RPMI8226 (cell line): Measurements from ENCODE around the gene INAVA.
A peak's percentile ranks its signal among the peaks of the same experiment; 100 is the strongest.
"Not testable (repeated sequence)": the region's sequence is repeated elsewhere in the genome, so short reads cannot be mapped to it uniquely, and the experiment has no call there.

Experiments
- DNase-seq: peaks from one replicate; pipeline ENCODE4 v3.0.0-alpha.2; 2015

The INAVA gene

DNA sequence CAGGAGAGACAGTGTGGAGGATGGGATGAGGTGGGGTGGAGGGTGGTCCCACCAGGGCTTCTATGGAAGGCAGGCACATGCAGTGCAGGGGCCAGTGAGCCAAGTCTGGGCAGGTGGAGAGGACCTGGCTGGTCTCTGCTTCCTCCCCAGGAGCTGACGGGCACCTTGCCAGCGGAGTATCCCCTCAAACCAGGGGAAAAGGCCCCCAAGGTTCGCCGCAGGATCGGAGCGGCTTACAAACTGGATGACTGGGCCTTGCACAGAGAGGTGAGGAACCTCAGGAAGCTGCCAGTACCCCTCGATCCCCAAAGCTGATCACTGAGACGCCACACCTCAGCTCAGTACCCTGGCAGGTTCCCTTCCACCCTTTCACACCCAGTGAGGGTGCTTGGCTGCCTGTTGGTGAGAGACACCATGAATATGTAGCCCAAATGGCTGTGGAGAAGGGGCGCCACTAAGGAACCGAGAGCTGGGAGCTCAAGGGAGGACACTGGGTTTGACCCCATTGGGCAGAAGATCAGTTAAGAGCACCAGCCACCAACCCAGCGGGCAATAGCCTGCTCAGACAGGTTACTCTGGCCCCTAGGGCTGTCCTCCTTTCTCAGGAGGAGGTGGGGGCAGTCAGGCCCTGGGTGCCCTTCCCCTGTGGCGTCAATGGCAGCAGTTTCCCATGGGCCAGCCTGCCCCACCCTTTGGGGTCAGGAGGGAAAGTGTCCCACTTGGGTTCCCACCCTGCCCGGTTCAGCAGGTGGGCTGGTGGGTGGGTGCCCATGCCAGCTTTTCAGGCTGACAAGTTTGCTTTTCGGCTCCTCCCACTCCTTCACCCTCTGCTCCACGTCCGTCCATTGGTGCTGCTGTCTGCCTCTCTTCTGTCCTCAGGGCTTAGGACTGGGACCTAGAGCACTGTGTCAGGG is 5.5 kb downstream of the INAVA start:
- no peak for DNase-seq

DNA sequence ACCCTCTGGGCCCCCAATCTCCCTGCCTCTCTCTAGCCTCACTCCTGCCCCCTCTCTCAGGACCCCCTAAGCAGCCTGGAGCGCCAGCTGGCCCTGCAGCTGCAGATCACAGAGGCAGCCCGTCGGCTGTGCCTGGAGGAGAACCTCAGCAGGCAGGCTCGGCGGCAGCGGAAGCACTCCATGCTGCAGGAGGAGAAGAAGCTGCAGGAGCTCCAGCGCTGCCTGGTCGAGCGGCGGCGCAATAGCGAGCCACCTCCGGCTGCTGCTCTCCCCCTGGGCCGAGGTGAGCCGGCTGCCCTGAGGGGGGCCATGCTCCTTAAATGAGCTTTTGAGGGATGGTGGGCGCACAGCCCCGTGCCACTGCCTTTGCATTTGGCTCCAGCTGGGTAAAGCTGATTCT is 6.2 kb downstream of the INAVA start:
- DNase-seq: no peak

DNA sequence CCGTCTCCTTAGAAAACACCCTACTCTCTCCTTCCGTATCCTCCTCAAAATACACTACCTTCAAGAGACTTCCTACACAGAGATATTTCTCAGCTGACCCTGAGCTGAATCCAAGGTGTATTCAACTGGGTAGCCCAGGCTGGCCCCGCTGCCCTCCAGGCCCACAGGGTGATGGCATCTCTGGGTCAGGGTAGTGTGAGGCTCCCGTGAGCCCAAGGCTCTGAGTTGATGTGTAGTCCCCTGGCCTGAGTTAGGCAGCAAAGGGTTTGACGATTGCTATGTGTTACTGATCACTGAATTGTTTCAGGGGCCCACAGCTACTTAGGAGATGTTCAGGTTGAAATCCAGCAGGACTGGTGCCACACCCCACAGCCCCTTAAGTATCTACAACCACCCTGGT is 6.7 kb downstream of the INAVA start:
- no peak for DNase-seq

- DNase-seq: no peak
Observed at GRCh38 chr1:200901796-200902444, 7.2 kb downstream of the INAVA start.

DNA sequence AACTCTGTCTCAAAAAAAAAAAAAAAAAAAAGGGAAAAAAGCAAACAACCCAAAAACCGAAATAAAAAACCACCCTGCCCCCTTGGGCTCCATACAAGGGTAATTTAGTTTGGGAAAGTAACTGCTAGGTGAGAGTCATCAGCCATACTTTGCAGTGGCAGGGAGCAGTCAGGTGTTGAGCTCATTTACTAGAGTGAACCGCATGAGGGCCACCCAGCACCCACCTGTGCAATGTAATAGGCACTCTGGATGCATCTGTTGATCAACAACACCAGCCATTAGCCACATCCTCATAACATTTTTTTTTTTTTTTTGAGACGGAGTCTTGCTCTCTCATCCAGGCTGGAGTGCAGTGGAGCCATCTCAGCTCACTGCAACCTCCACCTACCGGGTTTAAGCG is 9.1 kb downstream of the INAVA start:
- DNase-seq: no peak

GRCh38 chr1:200904772-200905171 is 10.1 kb downstream of the INAVA start:
- DNase-seq: no peak

DNA sequence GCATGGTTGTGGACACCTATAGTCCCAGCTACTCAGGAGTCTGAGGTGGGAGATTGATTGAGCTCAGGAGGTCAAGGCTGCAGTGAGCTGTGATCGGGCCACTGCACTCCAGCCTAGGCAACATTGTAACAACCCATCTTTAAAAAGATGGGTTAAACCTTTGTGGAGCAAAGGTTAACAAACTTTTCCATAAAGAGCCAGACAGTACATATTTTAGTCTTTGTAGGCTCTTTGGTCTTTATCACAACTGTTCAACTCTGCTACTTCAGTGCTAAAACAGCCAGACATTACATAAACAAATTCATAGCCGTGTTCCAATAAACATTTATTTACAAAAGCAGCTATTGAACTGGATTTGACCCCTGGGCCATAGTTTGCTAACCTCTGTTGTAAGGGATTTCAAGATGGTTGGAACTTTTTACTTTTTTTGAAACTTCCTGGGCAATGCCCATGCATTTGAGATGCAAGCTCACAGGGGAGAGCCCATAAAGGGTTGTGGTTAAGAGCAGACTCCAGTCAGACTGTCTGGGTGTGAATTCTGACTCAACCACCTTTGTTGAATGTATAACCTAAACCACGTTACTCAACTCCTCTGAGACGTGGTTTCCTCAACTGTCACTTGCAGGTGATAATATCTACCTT is 10.8 kb downstream of the INAVA start:
- DNase-seq: no peak

DNA sequence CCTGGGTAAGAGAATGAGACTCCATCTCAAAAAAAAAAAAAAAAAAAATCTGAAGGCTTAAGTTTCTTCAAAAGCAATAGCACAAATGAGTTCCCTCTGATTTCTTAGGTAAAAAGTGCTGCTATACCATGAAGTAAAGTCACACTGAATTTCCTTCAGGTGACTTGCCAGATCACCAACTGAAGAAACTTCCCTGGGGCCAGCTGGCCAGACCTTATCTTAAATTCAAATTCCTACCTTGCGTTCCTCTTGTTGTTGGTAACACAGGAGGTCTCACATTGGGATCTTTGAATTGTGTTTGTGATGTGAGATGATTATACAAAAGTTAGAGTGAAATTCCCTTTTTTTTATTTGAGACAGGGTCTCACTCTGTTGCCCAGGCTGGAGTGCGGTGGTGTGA is 11.8 kb downstream of the INAVA start:
- DNase-seq: no peak

GRCh38 chr1:200907611-200908097 is 13.0 kb downstream of the INAVA start:
- DNase-seq: no peak

GRCh38 chr1:200908191-200908868 is 13.6 kb downstream of the INAVA start:
- DNase-seq: no peak

DNA sequence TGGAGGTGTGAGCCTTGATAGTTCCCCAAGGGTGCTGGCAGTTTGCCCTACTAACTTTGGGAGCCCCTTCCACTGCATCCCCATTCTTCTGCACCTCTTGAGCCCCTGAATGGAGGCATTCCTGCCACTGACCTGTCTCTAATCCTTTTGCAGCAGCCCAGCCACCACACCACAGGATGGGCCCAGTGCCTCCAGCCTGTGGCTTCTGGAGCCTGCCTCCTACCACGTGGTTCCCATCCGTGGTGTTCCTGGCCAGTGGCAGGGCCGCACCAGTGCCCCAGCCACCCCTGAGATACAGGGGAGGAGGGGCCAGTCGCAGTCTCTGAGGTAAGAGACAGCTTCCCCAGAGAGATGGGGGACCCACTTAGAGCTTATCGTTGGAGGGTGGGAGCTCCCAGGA is 14.4 kb downstream of the INAVA start:
- no peak for DNase-seq

DNA sequence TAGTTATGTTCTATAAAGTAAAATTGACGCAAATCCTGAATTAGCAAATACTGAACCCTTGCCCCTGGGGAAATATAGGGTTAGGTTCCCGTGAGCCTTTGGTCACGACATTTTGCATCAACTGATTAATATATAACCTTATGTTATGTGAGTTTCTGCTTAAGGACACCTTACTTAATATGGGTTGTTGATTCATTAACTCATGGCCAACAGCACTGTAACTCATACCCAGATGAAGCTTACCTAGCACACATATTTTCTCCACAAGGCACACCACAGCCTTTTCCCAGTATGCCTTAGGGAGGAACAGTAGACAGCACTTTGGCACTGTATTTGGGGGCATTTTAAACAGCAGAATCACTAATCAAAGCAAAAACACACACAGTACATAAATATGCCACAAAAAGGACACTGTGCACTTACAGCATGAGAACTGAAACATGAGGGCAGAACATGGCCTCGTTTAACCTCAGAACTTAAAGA is 15.1 kb downstream of the INAVA start:
- no peak for DNase-seq

DNA sequence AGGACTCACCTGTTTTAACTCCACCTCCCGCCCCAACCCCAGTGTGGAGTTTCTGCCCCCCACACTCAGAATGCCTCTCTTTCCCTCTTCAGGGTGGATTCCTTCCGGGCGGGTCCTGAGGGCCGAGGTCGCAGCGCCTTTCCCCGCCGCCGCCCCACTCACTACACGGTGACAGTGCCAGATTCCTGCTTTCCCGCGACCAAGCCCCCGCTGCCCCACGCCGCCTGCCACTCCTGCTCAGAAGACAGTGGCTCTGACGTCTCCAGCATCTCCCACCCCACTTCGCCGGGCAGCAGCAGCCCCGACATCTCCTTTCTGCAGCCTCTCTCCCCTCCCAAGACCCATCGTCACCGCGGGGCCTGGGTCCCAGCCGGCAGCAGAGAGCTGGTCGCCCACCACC is 16.7 kb downstream of the INAVA start:
- DNase-seq: no peak

DNA sequence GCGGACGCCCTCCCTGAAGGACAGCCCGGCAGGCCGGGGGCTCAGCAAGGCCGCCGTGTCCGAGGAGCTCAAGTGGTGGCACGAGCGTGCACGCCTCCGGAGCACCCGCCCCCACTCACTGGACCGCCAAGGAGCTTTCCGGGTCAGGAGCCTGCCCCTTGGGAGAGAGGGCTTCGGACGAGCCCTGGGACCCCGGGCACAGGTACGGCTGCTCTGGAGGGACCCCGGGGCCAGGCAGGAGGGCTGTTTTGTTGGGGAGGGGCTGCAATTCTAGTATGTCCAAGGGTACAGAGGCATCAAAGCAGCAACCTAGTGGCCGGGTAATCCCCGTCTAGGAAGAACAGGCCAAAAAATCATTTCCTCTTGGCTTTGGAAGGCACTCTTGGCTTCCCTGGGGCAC is 17.2 kb downstream of the INAVA start:
- not testable (repeated sequence) for DNase-seq

- DNase-seq: no peak
Observed at GRCh38 chr1:200912737-200913407, 18.2 kb downstream of the INAVA start.

- DNase-seq: no peak
Observed at GRCh38 chr1:200916152-200916551, 21.5 kb downstream of the INAVA start.

DNA sequence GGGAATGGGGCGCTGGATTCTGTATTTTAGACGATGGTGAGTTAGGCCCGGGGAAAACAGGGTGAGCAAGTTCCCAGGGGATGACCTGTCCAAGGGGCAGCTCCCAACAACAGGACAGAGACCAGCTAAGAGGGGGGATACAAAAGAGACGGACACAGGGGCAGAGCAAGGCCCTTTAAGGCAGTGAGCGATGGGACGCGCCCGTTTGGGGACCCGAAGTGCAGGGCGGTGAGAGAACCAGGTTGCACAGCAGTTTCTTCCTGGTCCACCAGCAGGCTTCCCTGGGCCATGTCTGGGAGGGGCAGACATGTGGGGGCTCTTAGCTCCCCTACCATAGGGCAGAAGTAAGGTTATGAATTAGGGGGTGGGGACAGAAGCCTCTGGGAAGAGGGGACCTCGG is 22.0 kb downstream of the INAVA start:
- no peak for DNase-seq

- DNase-seq: peak; percentile 82
Observed at GRCh38 chr1:200917291-200917817, 22.7 kb downstream of the INAVA start.

DNA sequence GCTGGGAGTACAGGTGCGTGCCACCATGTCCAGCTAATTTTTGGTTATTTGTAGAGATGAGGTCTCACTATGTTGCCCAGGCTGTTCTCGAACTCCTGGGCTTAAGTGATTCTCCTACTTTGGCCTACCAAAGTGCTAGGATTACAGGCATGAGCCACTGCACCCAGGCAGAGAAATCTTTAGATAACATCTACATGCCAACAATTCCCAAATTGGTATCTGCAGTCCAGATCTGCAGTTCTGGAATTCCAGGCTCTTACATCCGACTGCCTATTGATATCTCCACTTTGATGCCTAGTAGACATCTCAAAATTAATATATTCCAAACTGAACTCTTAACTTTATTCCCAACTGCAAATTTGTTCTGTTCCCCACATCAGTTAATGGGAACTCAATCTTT is 23.3 kb downstream of the INAVA start:
- no peak for DNase-seq

- no peak for DNase-seq
Observed at GRCh38 chr1:200919386-200919785, 24.7 kb downstream of the INAVA start.

DNA sequence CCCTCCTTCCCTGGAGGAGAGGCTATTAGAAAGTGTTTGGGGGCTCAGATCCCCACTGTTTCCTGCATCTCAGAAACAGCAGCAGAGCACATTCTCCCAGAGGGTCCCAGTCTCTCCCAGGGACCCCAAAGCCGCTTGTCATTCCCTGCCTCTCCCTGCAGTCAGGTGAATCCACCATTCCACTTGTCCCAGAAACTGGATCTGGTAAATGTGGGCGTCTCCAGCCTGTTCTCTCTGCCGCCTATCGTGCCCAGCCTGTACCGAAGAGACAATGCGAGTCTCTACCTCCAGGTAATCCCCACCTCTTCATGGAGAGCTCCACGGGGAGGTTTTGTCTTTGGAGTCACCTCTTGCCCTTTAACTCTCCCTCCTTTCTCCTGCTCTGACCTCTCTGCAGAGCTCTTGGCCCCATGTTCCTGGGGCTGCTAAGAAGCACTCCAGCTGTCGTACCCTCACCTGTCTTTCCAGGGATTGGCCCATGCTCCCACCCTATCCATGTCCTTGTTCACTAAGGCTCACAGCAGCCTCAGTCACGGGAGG is 26.9 kb downstream of the INAVA start:
- DNase-seq: no peak

DNA sequence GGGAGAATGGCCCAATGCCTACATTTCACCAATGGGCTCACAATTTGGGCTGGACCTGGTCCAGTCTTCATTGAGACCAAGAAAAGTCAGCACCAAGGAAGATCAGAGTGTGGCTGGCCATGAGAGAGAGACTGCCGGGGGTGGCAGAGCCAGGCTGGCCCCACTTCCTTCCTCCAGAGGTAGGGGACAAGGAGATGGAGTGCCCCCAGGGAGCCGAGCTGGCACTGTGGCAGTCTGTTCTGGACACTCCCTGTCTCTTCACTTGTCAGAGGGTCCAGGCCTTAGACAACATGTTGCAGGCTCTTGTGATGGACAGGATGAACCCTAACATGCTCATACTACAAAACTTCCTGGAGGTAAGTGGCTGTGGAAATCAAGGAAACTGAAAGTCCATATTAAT is 27.7 kb downstream of the INAVA start:
- no peak for DNase-seq
